Retinal pigment epithelial cell (primary cell): ENCODE results near the gene CNTRL.

ENCODE experiments used
- DNase-seq: peaks from one replicate; pipeline ENCODE4 v3.0.0-alpha.2; 2010; ENCODE audit warnings: low read depth
- H3K4me3 ChIP-seq: 2 replicates; pipeline ENCODE4 v1.5.1; 2011; ENCODE audit warnings: mild to moderate bottlenecking, low read length, control low read depth, moderate library complexity
- CTCF ChIP-seq: conservative IDR thresholded peaks from 2 replicates; pipeline ENCODE4 v1.5.1; 2011; ENCODE audit warnings: low read depth, low read length, control low read depth, inconsistent platforms

The CNTRL gene

GRCh38 chr9:121133104-121133816 is 58.5 kb downstream of the CNTRL start:
- DNase-seq, result no peak
- TF ChIP-seq CTCF, result no peak
- H3K4me3 ChIP-seq, result no peak overlapping the region

GRCh38 chr9:121135642-121136041 is 60.9 kb downstream of the CNTRL start:
- no peak for TF ChIP-seq CTCF
- DNase-seq, result no peak
- H3K4me3 ChIP-seq, result no peak overlapping the region

GRCh38 chr9:121138561-121138960 is 63.8 kb downstream of the CNTRL start:
- no peak for TF ChIP-seq CTCF
- no peak for DNase-seq
- H3K4me3 ChIP-seq, result no peak overlapping the region

GRCh38 chr9:121138973-121139372 is 64.2 kb downstream of the CNTRL start:
- H3K4me3 ChIP-seq, result no peak overlapping the region
- TF ChIP-seq CTCF, result no peak
- no peak for DNase-seq

- DNase-seq, result no peak
- H3K4me3 ChIP-seq, result no peak overlapping the region
- no peak for TF ChIP-seq CTCF
These were observed 65.4 kb downstream of the CNTRL start for GRCh38 chr9:121140162-121140561.

GRCh38 chr9:121141306-121141705 is 66.6 kb downstream of the CNTRL start:
- TF ChIP-seq CTCF, result no peak
- no peak for DNase-seq

GRCh38 chr9:121141706-121142105 is 67.0 kb downstream of the CNTRL start:
- no peak for DNase-seq
- TF ChIP-seq CTCF, result no peak
- no peak overlapping the region for H3K4me3 ChIP-seq

More at GRCh38 chr9:121141306-121141705, 66.6 kb downstream of the CNTRL start:
- no peak overlapping the region for H3K4me3 ChIP-seq
